B cell (primary cell): ENCODE results near the gene KREMEN2.

Experiments
- CTCF ChIP-seq: fragments of 200-600 bp; IDR thresholded peaks from one replicate; pipeline ENCODE4 v1.8.0; 2022; ENCODE audit warnings: antibody characterized with exemption, mild to moderate bottlenecking
- EZH2 ChIP-seq: IDR thresholded peaks from 2 replicates; pipeline ENCODE4 v1.6.1; 2012; ENCODE audit warnings: borderline replicate concordance, low read depth, mild to moderate bottlenecking, moderate library complexity, low read length; ENCODE audit not compliant: insufficient read depth, poor library complexity, severe bottlenecking

- no peak for TF ChIP-seq CTCF
- no peak for TF ChIP-seq EZH2
These were observed 3.7 kb downstream of the KREMEN2 start for GRCh38 chr16:2967721-2968161.
